Stimulated activated naive CD4-positive, alpha-beta T cell (primary cell): ENCODE data around the gene PLEKHA8.

Experiments
- DNase-seq, 6 experiments: peaks; one replicate each; lab custom pipeline; 2025; lab: John Stamatoyannopoulos, UW

PLEKHA8 gene

GRCh38 chr7:30169579-30169978 is 141.4 kb downstream of the PLEKHA8 start:
- no peak for DNase-seq

GRCh38 chr7:30170476-30171205 is 142.4 kb downstream of the PLEKHA8 start:
- no peak for DNase-seq

- no peak for DNase-seq
Observed at GRCh38 chr7:30171766-30172447, 143.7 kb downstream of the PLEKHA8 start.

- no peak for DNase-seq
Observed at GRCh38 chr7:30172451-30172850, 144.2 kb downstream of the PLEKHA8 start.

DNA sequence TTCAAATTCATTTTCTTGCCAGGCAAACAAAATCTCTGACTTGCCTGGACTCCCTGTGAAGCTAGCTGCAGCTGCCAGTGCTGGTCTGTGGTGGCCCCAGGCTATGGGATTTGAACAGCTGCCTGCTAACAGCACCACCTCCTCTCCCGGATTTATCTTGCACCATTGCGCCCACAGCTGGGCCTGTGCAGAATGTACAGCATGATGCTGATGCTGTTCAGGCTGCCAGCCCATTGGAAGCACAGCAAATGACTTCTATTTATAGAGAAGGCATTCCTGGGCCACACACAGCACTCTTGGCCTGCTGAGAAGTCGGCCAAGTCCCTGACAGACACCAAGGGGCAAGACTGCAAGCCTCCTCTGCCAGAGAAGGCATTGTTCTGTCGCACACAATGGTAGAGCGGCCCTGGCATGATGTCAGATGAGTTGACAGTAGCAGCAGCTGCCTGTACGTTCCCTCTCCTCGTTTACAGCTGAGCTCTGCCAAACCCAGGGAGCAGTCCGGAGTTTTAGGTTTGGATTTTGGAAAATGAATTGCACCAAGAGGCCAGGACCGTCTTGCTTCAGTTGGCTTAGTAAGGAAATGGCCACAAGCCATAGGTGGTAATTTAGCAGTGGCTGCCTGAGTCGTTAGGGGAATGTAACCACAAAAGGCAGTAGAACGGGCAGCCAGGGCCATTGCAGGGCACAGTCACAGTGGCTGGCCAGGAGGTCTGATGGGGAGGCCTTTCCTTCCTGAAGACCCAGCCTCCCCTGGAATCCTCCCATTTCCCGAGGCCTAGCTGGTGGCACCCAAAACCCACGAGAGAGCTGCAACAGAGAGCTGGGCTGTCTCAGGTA is 145.1 kb downstream of the PLEKHA8 start:
- DNase-seq: no peak

DNA sequence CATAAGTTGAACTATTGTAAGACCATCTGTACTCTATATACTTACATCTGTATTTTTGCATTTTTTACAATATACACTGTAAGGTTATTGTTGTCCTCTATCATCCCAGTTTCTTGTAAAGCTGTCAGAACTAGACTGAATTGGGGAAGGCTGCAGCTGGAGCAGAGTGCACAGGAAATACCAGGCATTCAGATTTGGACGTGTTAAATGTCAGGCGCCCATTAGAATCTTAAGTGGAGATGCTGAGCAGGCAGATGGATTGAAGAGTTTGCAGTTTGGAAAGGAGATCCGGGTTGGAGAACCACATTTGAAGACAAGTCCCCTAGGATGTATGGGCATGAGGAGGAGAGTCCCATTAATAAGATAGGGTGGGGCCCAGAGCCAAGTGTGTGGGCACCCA is 147.0 kb downstream of the PLEKHA8 start:
- DNase-seq: no peak

DNA sequence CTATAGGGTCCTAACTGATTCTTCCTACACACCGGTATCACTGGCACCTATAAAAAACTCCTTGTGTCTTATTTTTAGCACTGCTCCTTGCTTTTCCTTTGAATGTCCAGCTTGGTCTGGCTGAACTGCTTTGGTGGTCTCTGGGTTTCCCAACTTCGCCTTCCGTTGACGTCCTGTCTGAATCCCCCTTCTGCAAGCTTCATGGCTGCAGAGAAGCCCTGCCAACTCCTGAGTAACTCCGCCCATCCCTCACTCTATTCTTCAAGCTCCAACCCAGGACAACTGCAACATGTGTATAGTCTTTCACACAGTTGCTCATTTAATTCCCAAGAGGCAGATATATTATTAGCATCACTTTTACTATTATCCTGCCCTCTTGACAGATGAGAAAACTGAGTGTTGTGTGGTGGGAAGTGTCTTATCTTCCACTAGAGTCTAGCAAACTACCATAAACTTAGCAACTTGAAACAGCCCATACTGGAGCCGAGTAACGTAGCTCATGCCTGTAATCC is 147.5 kb downstream of the PLEKHA8 start:
- no peak for DNase-seq

DNA sequence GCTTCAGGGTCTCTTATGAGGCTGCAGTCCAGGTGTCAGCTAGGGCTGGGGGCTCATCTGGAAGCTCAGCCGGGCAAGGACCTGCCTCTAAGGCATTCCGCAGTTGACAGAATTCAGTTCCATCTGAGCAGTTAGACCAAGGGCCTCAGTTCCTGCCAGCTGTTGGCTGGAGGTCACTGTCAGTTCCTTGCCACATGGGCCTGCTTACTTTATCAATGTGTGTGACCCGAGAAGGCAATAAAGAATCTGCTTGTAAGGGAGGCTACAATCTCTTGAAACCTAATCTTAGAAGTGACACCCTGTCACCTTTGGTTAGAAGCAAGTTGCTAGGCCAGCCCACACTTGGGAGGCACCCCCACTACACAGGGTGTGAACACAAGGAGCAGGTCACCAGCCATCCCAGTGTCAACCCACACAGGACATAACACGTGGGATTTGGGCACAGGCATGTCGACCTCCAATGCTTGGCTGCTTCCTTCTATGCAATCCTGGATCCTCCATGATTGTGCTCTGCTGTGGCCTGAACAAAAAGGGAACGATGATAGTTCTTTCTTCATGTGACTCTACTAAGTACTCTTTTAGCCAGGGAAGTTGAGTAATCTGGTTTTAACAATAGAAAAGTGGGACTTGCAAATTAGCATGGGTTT is 148.4 kb downstream of the PLEKHA8 start:
- DNase-seq: no peak

GRCh38 chr7:30177186-30177585 is 149.0 kb downstream of the PLEKHA8 start:
- no peak for DNase-seq

DNA sequence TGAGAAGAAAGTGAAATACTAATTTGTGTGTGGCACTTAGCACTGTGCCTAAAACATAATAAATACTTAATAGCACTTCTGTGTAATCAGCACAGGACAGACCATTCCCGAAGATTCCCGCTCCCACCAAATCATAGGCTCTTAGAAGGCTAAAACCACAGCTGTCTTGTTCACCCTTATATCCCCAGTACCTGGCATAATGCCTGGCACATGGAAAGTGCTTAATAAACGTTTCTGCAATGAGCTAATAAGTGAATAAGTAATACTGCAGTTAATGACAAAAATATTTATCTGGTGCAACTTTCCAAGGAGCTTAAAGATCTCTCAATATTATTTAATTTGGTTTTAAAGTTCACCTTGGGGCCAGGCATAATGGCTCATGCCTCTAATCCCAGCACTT is 149.8 kb downstream of the PLEKHA8 start:
- DNase-seq: no peak

GRCh38 chr7:30178748-30179436 is 150.7 kb downstream of the PLEKHA8 start:
- no peak for DNase-seq
